HK-2 (cell line): ENCODE results near the gene MRPL23.

Experiments
- DNase-seq: peaks from one replicate; pipeline ENCODE4 v3.0.0-alpha.2; 2018; ENCODE audit not compliant: unreplicated experiment

The MRPL23 gene

DNA sequence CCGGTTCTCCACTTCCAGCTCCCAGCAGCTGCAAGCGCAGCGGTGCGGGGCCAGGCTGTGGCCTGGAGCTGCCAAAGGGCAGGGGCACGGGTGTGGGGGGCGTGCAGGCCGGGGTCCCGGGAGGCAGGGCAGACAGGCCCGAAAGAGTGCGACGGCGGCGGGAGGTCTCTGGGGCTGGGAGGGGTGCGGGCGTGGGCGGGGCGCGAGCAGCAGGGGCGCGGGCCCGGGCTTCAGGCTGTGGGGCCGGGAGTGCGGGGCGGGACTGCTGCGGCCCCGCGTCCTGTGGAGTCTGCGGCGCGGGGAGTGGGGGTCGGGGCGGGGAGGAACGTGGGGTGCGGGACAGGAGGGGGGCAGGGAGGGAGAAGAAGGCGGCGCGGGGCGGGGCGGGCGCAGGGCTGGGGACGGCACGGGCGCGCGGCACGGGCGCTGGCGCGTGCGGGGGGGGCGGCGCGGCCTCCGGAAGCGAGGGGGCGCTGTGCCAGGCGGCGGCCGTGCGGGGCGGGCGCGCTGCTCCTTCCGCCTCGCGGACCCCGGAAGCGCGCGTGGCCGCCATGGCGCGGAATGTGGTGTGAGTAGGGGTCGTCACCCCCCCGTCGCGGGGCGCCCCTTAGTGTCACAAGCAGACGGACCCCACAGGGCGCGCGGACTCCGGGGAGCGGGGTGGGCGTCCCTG is at the start of gene MRPL23:
Gene MRPL23, plus strand, starts transcription at position 521 of the 673 bp plus-strand sequence. Its CDS starts 31 bp downstream, at position 552.
- no peak for DNase-seq

DNA sequence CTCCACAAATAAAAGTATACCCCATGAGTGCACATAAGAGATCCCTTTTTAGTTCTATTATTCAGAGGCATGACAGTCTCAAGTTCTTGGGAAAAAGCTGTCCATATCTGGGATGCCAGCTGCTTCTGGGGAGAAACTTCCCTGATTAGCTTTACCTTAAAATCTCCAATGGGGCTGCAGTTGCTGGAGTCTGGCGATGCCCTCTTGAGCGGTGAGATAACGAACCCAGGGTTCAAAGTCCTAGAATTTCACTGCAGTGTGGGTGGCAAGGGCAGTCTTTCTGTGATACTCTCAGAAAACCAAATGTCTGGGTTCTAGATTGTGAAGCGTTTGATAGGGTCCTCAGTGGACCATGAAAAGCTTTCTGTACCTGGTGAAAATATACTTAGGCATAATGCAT is 48.0 kb upstream of the MRPL23 start:
- no peak for DNase-seq

DNA sequence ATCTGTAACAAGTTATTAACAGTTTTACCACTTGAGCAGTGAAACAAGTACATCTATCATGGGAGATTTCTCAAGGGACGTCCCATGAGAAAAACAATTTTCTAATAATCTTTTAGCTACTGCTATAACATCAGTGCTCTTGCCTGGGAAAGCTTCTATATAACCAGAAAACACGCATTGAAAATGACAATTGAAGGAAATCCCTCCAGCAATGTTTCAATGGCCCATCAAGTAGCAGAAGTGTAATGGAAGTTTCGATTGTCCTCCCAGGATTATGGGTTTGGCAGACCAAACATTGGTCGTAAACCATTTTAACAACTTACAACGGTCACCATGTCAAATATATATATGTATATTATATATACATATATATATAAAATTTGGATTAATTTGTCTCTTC is 47.4 kb upstream of the MRPL23 start:
- DNase-seq: no peak

DNA sequence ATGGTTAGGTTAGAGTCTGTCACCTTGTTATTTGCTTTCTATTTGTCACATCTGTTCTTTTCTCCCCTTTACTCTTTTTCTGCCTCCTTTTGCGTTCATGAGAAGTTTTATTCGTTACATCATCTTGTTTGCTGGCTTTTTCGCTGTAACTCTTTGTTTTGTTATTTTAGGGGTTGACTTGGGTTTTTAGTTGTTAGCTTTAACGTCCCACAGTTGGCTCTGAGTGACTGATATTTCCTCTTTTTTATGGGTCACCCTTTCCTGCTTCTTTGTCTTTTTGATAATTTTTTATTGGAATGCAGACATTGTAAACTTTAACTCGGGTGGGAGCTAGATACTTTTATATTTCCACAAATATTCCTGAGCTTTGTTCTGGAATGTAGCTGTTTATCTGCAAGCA is 41.0 kb upstream of the MRPL23 start:
- DNase-seq: no peak

DNA sequence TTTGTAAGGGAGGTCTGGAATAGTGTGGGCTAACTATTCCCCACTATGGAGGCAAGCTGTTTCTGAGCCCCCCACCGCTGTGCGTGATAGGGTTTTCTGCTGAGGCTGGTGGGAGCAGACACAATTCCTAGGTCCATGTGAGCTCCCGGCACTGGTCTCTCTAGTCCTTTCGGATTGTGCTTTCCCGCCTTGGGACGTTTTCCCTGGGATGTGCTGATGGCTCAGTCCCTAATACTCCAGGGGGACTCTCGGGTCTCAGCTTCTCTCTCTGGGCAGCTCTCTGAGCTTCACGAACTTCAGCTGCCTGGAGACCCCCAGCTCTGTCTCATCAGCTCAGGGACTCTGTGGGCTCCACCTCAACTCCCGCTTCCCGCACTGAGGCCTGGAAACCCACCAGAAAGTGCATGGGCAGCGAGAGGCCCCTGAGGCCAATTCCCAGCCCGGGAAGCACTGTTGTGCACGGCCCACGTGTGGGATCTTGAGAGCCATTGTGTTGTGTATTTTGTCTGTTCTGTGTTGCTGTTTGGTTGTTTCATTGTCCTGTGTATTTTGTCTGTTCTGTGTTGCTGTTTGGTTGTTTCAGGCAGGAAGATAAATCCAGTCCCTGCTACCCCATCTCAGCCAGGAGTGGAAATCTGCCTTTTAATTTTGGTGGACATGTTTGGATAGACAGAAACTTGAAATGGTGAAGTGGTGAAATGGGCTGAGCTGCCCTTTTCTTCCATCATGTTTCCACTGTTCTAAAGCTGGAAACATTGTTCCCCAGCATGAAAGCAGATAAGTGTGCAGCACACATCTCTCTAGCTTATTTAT is 40.3 kb upstream of the MRPL23 start:
- DNase-seq: no peak

DNA sequence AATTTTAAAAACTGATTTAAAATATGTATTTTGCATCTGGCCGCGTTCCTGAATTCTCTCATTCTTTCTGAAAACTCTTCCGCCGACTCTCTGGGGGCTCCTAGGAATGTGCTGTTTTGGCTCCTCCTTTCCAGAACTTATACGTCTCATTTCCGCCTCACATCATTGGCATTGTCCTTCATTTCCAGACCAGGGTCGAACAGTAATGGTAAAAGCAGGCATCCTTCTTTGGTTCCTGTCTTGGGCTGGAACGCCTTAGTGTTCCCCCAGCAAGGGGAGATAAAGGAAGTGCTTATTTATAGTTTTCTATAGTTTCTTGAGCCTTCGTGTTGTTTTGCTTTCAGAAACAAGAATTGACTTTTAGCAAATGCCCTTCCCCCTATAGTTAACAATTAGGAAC is 38.5 kb upstream of the MRPL23 start:
- DNase-seq: no peak

DNA sequence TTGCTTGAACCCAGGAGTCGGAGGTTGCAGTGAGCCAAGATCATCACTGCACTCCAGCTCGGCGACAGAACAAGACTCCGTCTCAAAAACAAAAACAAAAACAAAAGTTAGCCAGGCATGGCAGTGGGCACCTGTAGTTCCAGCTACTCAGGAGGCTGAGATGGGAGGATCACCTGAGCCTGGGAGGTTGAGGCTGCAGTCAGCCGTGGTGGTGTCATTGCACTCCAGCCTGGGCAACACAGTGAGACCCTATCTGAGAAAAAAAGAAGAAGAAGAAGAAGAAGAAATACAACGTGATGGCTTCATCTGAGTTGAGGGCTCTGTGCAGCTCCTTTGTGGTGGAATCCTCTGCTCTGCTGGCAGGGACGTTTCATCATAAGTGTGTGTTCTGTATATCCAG is 37.6 kb upstream of the MRPL23 start:
- DNase-seq: no peak

DNA sequence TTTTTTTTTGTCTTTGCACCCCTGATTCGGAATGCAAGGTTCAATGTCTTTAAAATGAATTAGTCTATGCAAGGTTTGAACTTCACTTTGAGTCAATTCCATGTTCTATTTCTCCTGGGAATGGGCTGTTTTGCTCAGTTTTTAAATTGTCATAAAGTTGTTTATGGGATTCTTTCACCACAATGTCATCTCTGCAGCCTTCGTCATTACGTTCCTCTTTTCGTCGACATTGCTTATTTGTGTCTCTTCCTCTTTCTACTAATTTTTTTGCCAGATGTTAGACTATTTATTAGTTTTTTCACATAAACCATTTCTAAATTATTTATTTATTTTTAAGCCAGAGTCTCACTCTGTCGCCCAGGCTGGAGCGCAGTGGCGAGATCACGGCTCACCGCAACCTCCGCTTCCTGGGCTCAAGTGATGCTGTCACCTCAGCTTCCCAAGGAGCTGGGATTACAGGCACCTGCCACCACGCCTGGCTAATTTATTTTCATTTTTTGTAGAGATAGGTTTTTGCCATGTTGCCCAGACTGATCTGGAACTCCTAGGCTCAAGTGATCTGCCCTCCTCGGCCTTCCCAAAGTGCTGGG is 34.7 kb upstream of the MRPL23 start:
- no peak for DNase-seq

DNA sequence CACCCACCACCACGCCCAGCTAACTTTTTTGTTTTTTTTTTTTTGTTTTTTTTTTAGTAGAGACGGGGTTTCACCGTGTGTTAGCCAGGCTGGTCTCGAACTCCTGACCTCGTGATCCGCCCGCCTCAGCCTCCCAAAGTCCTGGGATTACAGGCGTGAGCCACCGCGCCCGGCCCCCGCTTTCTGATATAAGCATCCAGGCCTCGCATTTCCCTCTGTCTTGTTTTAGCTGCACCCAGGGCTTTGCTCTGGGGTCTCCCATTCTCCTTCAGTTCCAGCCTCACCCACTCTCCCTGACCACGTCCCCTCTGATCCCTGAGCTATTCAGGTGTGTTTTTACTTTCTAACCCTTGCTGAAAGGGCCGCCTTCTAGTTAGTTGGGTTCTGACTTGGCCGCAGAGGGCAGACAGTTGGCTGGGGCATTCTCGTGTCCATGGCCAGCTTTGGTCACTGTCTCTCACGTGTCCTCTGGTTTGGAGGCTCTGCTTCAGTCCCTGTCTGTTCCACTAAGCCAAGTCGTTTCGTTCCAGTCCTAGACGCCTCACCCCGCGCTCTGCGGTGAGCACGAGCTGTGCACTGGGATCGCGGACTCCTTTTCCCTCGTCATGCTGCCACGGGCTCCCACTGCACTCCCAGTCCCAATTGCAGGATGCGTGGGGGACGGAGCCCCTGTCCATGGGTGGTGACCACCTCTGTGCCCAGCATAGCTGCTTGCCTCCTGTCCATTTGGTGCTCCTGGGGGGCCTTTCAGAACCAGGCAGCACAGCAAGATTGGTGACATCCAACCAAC is 33.7 kb upstream of the MRPL23 start:
- DNase-seq: no peak

DNA sequence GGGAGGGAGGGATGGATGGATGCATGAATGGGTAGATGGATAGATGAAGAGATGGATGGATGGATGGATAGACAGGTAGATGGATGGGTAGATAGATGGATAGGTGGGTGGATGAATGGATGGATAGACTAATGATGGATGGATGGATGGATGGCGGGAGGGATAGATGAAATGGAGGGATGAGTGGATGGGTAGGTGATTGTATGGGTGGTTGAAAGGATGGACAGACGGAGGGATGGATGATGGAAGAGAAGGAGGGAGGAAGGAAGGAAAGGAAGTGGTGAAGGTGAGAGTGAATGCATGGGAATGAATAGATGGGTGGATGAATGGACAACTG is 31.4 kb upstream of the MRPL23 start:
- DNase-seq: no peak

DNA sequence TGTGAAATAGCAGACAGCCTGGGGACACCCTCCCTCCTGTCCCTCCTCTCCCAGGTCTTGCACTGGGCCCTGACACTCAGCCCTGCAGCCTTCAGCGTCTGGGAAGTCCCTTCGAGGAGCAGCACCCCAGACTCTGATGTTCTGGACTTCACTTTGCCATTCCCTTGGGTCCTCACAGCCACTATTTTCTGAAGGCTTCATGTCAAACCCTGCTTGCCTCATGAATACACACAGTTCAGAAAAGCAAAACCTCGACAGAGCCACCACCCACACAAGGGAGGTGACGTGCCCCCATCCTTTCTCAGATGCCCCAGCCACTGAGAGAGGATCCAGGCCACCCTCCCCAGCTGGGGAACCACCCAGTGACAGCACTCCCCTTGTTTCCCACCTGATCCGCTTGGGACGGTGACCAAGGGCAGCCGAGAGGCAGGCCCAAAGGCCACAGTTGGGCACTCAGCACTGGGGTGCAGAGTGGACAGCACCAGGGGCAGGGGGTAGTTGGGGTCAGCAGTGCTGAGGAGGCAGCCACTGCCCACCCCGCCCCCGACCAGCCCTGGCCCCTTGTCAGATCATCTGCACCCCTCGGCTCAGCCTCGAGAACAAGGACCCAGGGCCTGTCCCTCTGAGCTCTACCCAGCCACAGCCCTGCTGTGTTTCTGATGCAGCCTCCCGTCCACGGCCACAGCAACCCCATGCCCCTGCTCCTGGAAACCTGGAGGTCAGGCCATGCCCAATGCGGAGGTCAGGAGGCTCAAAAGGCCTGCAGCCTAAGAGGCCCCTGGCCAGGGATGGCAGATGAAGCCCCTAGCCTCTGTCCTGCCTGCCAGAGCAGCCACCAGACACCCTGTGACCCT is 30.8 kb upstream of the MRPL23 start:
- no peak for DNase-seq

DNA sequence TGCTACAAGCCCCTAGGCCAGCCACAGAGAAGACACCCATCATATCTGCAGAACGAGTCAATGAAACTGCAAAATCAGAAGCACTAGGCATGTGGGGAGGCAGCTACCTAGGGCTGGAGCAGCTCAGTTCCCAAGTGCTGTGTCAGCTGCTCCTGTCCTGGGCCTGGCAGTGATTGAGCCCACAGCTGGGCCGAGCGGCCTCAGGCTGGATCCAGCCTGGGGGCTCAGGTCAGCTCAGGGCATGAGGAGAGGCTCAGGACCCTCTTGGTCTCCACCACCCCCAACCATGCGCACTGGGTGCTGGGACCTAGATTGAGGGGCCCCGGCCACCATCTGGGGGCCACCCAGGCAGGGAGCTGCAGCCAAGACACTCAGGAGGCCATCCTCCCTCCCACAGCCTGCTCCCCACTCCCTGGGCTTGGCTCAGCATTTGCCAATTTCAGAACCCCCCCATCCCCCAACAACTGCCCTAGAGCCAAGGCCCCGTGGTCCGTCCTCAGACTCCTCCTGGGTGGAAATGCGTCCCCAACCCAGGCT is 30.1 kb upstream of the MRPL23 start:
- DNase-seq: no peak

DNA sequence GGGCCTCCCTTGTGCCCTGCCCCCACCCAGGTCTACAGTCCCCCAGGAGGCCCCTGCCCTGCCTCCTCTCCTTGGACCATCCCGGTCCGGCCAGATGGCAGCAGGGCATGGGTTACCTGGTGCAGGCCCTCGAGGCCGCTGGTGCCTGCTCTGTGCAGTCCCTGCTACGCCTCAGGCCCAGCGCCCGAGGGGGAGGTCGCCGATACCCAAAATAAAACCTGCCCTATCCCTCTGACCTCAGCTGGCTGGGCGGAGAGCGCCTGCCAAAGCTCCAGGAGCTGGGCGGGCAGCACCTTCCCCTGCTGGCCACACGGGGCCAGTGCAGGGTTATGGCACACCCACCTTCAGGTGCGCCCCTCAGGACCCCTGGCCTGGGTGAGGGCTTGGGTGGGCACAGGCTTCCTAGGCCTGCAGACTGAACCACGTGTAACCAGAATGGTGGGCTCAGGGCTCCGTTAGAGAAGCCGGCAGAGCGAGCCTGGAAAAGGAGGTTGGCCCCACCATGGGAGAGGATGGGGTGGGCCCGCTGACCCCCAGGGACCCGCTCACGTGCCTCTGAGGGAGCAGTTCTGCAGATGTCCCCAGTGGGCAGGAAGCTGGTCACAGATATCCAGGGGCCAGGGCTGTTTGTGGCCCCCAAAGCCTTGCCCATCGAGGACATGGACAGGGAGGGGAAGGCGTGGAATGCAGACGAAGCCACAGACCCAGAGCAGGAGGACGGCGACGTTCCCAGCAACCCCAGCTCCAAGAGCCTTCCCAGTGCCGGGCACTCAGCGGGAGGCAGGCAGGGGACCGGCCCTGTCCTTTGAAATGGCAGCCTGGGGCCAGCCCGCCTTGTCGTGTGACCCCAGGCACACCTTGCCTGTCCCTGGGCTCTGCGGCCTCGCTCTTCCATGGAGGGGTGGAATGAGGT is 29.4 kb upstream of the MRPL23 start:
- no peak for DNase-seq

DNA sequence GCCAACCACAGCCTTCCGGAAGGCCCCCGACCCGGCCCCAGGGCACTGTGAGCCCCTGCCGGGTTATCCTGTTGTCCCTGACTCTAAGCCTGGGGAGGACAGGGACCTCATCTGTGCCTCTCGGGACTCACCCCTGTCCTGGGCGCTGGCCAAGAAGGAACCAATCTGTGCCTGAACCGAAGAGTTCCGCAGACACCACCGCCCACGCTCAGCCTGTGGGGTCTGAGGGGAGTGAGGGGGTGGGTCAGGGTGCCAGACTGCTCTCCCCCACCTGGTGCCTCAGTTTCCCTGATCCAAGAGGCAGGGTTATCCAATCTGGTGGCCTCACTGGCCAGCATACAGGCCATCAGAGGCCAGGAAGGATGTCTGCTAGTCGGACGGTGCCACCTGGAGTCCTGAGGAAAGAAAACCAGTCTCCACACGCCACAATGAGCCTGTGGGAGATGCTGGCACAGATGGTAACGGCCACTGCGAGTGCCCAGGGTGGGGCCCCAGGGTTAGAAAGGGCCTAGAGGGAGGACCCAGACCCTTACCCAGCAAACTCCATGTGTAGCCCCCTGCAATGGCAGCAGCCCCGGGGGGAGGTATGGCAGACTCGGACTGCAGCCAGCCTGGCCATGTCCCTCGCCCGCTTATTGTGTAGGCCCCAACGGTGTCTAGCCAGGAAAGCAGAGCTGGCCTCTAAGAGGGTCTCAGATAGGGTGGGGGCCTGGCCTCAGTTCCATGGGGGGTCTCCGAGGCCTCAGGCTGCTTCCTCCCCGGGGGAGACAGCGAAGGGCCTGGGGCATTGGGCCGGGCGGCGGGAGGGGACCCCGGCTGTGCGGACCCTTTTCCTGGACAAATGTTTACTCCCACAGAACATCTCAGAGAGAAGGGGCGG is 28.5 kb upstream of the MRPL23 start:
- DNase-seq: no peak

DNA sequence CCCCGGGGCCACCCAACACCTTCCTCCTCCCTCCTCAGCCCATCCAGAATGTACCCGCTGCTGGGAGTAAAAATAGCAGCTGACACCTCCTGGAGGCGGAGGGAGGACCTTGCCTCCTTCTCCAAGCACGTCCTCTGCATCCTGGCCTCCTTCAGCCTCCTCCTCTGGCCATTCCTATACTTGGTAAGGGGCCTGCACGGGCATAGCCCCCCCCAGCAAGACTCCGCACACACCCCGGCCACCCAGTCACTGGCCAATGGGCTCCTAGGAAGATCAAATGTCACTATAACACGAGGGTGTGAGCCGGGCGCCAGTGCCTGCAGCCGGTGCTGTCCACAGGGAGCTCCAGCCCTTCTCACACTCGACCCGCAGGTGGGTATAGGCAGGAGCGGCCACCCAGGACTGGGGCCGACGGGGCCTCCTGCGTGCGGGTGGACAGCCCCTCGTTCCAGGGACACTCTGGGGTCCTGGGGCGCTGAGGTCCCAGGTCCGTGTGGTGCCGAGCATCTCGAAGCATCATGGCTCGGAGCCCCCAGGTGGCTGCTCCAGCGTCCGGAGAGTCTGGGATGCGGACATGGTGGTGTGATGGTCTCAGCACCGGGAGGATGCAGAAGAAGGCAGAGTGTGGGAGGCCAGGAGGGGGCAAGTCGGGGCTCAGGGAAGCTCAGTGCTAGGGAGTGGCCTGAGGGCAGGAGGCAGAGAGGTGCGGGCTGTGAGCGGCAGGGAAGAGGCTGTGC is 27.6 kb upstream of the MRPL23 start, which contains the start of gene TNNT3:
Gene TNNT3, plus strand, starts transcription at position 313 of the 737 bp plus-strand sequence. CDS start 3,172 bp downstream, outside the sequence.
- no peak for DNase-seq

DNA sequence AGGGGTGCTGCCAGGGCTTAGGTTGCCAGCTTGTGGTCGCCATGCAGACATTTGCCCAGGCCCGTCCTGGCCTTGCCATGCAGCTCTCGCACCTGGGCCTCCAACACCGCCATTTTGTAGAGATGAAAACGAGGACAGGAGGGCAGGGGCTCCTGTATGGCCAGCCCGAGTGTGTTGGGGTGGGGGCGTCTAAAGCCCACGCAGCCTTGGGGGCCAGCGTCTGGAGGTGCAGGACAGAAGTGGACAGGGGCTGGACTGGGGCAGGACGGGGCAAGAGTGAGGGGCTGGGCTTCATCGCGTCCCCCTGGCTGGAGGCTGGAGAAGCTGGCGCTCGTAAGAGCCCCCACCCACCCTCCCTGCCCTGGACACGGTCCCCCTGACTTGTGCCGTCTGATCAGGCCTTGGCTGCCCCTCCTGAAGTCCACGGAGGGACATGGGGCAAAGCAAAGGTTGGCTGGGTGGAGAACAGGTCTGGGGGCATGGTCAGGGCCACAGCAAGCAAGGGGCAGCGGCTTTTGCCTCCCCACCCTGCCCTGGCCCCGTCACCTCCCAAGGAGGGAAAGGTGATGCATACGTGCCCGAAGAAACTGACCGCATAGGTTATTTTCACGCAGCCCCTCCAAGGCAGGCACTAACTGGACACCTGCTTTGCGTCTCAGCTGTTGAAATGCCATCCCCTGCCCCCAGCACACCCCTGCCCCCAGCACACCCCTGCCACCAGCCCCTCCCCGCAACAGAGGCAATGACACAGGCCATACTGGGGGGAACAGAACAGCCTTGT is 26.8 kb upstream of the MRPL23 start:
- DNase-seq: no peak

DNA sequence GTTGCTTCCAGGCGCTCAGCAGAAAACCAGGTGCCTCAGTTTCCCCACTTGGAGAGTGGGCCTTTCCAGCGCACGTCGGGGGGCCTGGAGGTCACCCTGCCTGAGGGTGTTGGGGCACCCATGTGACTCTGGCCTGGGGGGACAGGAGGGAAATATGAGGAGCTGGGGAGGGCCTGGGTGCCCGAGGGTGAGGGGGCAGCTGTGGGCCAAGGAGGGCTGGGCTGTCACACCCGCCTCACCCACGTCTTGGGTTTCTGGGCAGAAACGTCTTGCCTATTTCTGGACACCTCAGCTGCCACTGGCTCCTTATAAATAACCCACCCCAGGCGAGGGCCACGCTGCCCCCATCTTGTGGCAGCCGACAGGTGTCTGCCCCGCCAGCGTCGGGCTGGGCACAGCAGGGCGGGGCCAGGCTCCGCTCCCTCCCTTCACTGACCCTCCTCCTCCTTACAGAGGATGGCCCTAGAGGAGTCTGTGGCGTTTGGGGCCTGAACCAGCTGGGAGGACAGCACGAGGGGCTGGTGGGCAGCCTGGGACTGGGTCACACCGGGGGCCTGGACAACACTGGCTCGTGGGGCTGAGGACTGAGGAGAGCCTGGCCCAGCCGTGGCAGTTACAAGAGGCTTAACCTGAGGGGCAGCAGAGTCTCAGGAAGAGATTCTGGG is 26.1 kb upstream of the MRPL23 start:
- no peak for DNase-seq
